Measurements from ENCODE around the gene TNNC1. TPM values are rescaled to one million over a fixed set of nuclear protein-coding genes. Genes with fewer than 3 reads are reported as not detected.

TNNC1 gene
- total RNA-seq, 1 experiment from 2014 or later = 8.3 TPM

- H3F3A ChIP-seq (ENCODE audit: insufficient read depth, low read depth) = no peaks in the 10 kb centered on the region
- H3K9me2 ChIP-seq (ENCODE audit: insufficient read depth) = no peaks in the 10 kb centered on the region
- no peak overlapping the region for H3K4me2 ChIP-seq
- TF ChIP-seq CTCF (conservative IDR thresholded peaks at IDR 0.05) (no peak), EZH2 (IDR thresholded peaks at IDR 0.05; ENCODE audit: low read depth) (no peak)
- no peaks in the 10 kb centered on the region for H4K20me1 ChIP-seq (ENCODE audit: insufficient read depth)
- ChIA-PET POLR2A (ENCODE audit: unreplicated experiment) (no interaction called here), CTCF (no interaction called here)
- no peaks in the 10 kb centered on the region for H3K27me3 ChIP-seq (ENCODE audit: insufficient read depth, low read depth)
- no peak overlapping the region for H3K4me3 ChIP-seq
- no peak overlapping the region for H2AFZ ChIP-seq
- BruUV-seq (replicated peaks) = no TSS peak
- H3K27ac ChIP-seq = no peak overlapping the region
- no peaks in the 10 kb centered on the region for H3K36me3 ChIP-seq (ENCODE audit: low read depth)
- no peaks in the 10 kb centered on the region for H3K9me3 ChIP-seq (ENCODE audit: insufficient read depth, low read depth)
- intact Hi-C loops (cut with micrococcal nuclease; ENCODE audit: unreplicated experiment) = no loop called here
- no peak for DNase-seq
- H3K4me1 ChIP-seq (replicated peaks; ENCODE audit: insufficient read depth) = no peaks in the 10 kb centered on the region
- no peaks in the 10 kb centered on the region for H3K79me2 ChIP-seq (ENCODE audit: low read depth)
These were observed 26.2 kb upstream of the TNNC1 start for GRCh38 chr3:52479877-52480575.

GRCh38 chr3:52479037-52479876 is 25.4 kb upstream of the TNNC1 start:
- TF ChIP-seq CTCF (conservative IDR thresholded peaks at IDR 0.05) (no peak), EZH2 (IDR thresholded peaks at IDR 0.05; ENCODE audit: low read depth) (no peak)
- no peak for DNase-seq
- H2AFZ ChIP-seq = no peak overlapping the region
- H3K79me2 ChIP-seq (ENCODE audit: low read depth) = no peaks in the 10 kb centered on the region
- no peaks in the 10 kb centered on the region for H3K9me2 ChIP-seq (ENCODE audit: insufficient read depth)
- intact Hi-C loops (cut with micrococcal nuclease; ENCODE audit: unreplicated experiment) = no loop called here
- no peaks in the 10 kb centered on the region for H3K4me1 ChIP-seq (replicated peaks; ENCODE audit: insufficient read depth)
- no peaks in the 10 kb centered on the region for H3K9me3 ChIP-seq (ENCODE audit: insufficient read depth, low read depth)
- H4K20me1 ChIP-seq (ENCODE audit: insufficient read depth) = no peaks in the 10 kb centered on the region
- no peak overlapping the region for H3K4me2 ChIP-seq
- H3K27ac ChIP-seq = no peak overlapping the region
- H3K36me3 ChIP-seq (ENCODE audit: low read depth) = no peaks in the 10 kb centered on the region
- no peaks in the 10 kb centered on the region for H3F3A ChIP-seq (ENCODE audit: insufficient read depth, low read depth)
- POLR2A ChIA-PET (ENCODE audit: unreplicated experiment) = no interaction called here
- BruUV-seq (replicated peaks) = no TSS peak
- no peak overlapping the region for H3K4me3 ChIP-seq
- no peaks in the 10 kb centered on the region for H3K27me3 ChIP-seq (ENCODE audit: insufficient read depth, low read depth)
- CTCF ChIA-PET = no interaction called here

GRCh38 chr3:52477796-52478095 is 23.9 kb upstream of the TNNC1 start:
- Histone ChIP-seq H3K36me3 (ENCODE audit: low read depth) (no peaks in the 10 kb centered on the region), H2AFZ (no peak overlapping the region), H3K27me3 (ENCODE audit: insufficient read depth, low read depth) (no peaks in the 10 kb centered on the region), H3K9me3 (ENCODE audit: insufficient read depth, low read depth) (no peaks in the 10 kb centered on the region), H3K4me2 (no peak overlapping the region), H3K27ac (no peak overlapping the region), H4K20me1 (ENCODE audit: insufficient read depth) (no peaks in the 10 kb centered on the region), H3F3A (ENCODE audit: insufficient read depth, low read depth) (no peaks in the 10 kb centered on the region), H3K79me2 (ENCODE audit: low read depth) (no peaks in the 10 kb centered on the region), H3K4me3 (no peak overlapping the region), H3K4me1 (replicated peaks; ENCODE audit: insufficient read depth) (no peaks in the 10 kb centered on the region), H3K9me2 (ENCODE audit: insufficient read depth) (no peaks in the 10 kb centered on the region)
- TF ChIP-seq CTCF (conservative IDR thresholded peaks at IDR 0.05) = no peak
- no TSS peak for BruUV-seq (replicated peaks)
- ChIA-PET POLR2A (ENCODE audit: unreplicated experiment) (no interaction called here), CTCF (no interaction called here)
- no peak for DNase-seq
- intact Hi-C loops (cut with micrococcal nuclease; ENCODE audit: unreplicated experiment) = no loop called here

All from PC-9 (cell line).